ENCODE measurements around the gene KCTD4. TPM values are rescaled to one million over a fixed set of nuclear protein-coding genes. Genes with fewer than 3 reads are reported as not detected.

The KCTD4 gene
- total RNA-seq, 1 experiment from 2014 or later: 0.79 TPM

GRCh38 chr13:45219123-45219891, 18.5 kb upstream of the KCTD4 start:
- TSS peak; percentile 90 for BruUV-seq (replicated peaks)
- Mint-ChIP-seq H3K36me3 (ENCODE audit: insufficient read depth, unreplicated experiment) (peaks cover 14% of the 10 kb centered on the region), H3K4me3 (ENCODE audit: unreplicated experiment) (peak overlapping the region; percentile 28), H3K27ac (ENCODE audit: low read depth, unreplicated experiment) (peak overlapping the region; percentile 81), H3K27me3 (ENCODE audit: insufficient read depth, unreplicated experiment) (no peaks in the 10 kb centered on the region), H3K4me1 (ENCODE audit: insufficient read depth, unreplicated experiment) (peaks cover 47% of the 10 kb centered on the region), H3K9me3 (ENCODE audit: unreplicated experiment) (no peaks in the 10 kb centered on the region)
- ChIA-PET CTCF (interaction anchor here (0.6 to 2.1 kb wide), 4 partner anchors 11 to 54 kb away, joined by 3 to 8 read pairs (median 3); no protein-coding TSS in a partner anchor), POLR2A (interaction anchor here (0.6 to 5.1 kb wide), 17 partner anchors 8 to 494 kb away, joined by 3 to 109 read pairs (median 5); partner anchors contain the start of gene GTF2F2)
- TF ChIP-seq CTCF (IDR thresholded peaks at IDR 0.05; ENCODE audit: unreplicated experiment): no peak
- intact Hi-C loops (cut with micrococcal nuclease): no loop called here
- no peak for DNase-seq (ENCODE audit: unreplicated experiment)

- no peak for TF ChIP-seq CTCF (IDR thresholded peaks at IDR 0.05; ENCODE audit: unreplicated experiment)
- Mint-ChIP-seq H3K27ac (ENCODE audit: low read depth, unreplicated experiment) (no peak overlapping the region), H3K36me3 (ENCODE audit: insufficient read depth, unreplicated experiment) (peaks cover 14% of the 10 kb centered on the region), H3K27me3 (ENCODE audit: insufficient read depth, unreplicated experiment) (no peaks in the 10 kb centered on the region), H3K4me3 (ENCODE audit: unreplicated experiment) (no peak overlapping the region), H3K9me3 (ENCODE audit: unreplicated experiment) (no peaks in the 10 kb centered on the region), H3K4me1 (ENCODE audit: insufficient read depth, unreplicated experiment) (peaks cover 42% of the 10 kb centered on the region)
- intact Hi-C loops (cut with micrococcal nuclease): no loop called here
- no TSS peak for BruUV-seq (replicated peaks)
- no peak for DNase-seq (ENCODE audit: unreplicated experiment)
- POLR2A ChIA-PET: interaction anchor here (1.0 to 5.1 kb wide), 10 partner anchors 8 to 163 kb away, joined by 3 to 109 read pairs (median 12); partner anchors contain the start of gene GTF2F2
- CTCF ChIA-PET: interaction anchor here (0.6 to 2.1 kb wide), 5 partner anchors 10 to 53 kb away, joined by 3 to 8 read pairs (median 3); no protein-coding TSS in a partner anchor
These were observed 17.8 kb upstream of the KCTD4 start for GRCh38 chr13:45218689-45219088.

GRCh38 chr13:45216193-45216592, 15.3 kb upstream of the KCTD4 start:
- H3K27ac Mint-ChIP-seq (ENCODE audit: low read depth, unreplicated experiment): no peak overlapping the region
- no peaks in the 10 kb centered on the region for H3K27me3 Mint-ChIP-seq (ENCODE audit: insufficient read depth, unreplicated experiment)
- ChIA-PET POLR2A (interaction anchor here (1.0 to 4.2 kb wide), 2 partner anchors 10 to 22 kb away, joined by 3 to 109 read pairs; no protein-coding TSS in a partner anchor), CTCF (interaction anchor here (1.0 kb wide), 1 partner anchor 9 kb away, joined by 4 read pairs; no protein-coding TSS in a partner anchor)
- DNase-seq (ENCODE audit: unreplicated experiment): no peak
- H3K9me3 Mint-ChIP-seq (ENCODE audit: unreplicated experiment): no peaks in the 10 kb centered on the region
- TF ChIP-seq CTCF (IDR thresholded peaks at IDR 0.05; ENCODE audit: unreplicated experiment): no peak
- no TSS peak for BruUV-seq (replicated peaks)
- peaks cover 34% of the 10 kb centered on the region for H3K4me1 Mint-ChIP-seq (ENCODE audit: insufficient read depth, unreplicated experiment)
- H3K36me3 Mint-ChIP-seq (ENCODE audit: insufficient read depth, unreplicated experiment): peaks cover 27% of the 10 kb centered on the region
- intact Hi-C loops (cut with micrococcal nuclease): no loop called here
- H3K4me3 Mint-ChIP-seq (ENCODE audit: unreplicated experiment): no peak overlapping the region

- ChIA-PET POLR2A (interaction anchor here (0.7 to 1.0 kb wide), 4 partner anchors 9 to 835 kb away, joined by 3 to 5 read pairs (median 3); partner anchors contain the start of gene KCTD4), CTCF (interaction anchor here (0.7 to 1.0 kb wide), 2 partner anchors 8 to 266 kb away, joined by 3 to 4 read pairs; no protein-coding TSS in a partner anchor)
- BruUV-seq (replicated peaks): no TSS peak
- Mint-ChIP-seq H3K4me3 (ENCODE audit: unreplicated experiment) (no peak overlapping the region), H3K36me3 (ENCODE audit: insufficient read depth, unreplicated experiment) (peaks cover 33% of the 10 kb centered on the region), H3K9me3 (ENCODE audit: unreplicated experiment) (no peaks in the 10 kb centered on the region), H3K4me1 (ENCODE audit: insufficient read depth, unreplicated experiment) (peaks cover 30% of the 10 kb centered on the region), H3K27me3 (ENCODE audit: insufficient read depth, unreplicated experiment) (no peaks in the 10 kb centered on the region), H3K27ac (ENCODE audit: low read depth, unreplicated experiment) (no peak overlapping the region)
- TF ChIP-seq CTCF (IDR thresholded peaks at IDR 0.05; ENCODE audit: unreplicated experiment): no peak
- intact Hi-C loops (cut with micrococcal nuclease): no loop called here
- DNase-seq (ENCODE audit: unreplicated experiment): no peak
These were observed 14.7 kb upstream of the KCTD4 start for GRCh38 chr13:45215392-45216077.

All from MCF 10A (cell line).